Naive B cell (primary cell): ENCODE measurements around the gene IFIT1. TPM values are rescaled to one million over a fixed set of nuclear protein-coding genes. Genes with fewer than 3 reads are reported as not detected.
A peak's percentile ranks its signal among the peaks of the same experiment; 100 is the strongest.

Source experiments
- ATAC-seq, 2 donors: fragments of 150-1000 bp; cut with Tn5 transposase; 2 replicates each; pipeline ENCODE4 v1.10.0; 2021; ENCODE audit warnings: low read depth in 2 of 2, mild to moderate bottlenecking in 2 of 2, moderate library complexity in 2 of 2
- DNase-seq: peaks from one replicate; pipeline ENCODE4 v3.0.0; 2022
- H3K27ac Mint-ChIP-seq, 6 donors: one replicate each; pipeline ENCODE4 v1.8.0; 2020 to 2022; ENCODE audit warnings: mild to moderate bottlenecking in 6 of 6, mixed read lengths in 6 of 6, moderate library complexity in 5 of 6, inconsistent platforms in 2 of 6
- H3K27me3 Mint-ChIP-seq, 3 donors: one replicate each; pipeline ENCODE4 v1.8.0; 2021 to 2022; ENCODE audit warnings: mixed read lengths in 3 of 3, mild to moderate bottlenecking in 1 of 3
- H3K36me3 Mint-ChIP-seq, 2 donors: one replicate each; pipeline ENCODE4 v1.8.0; 2020 to 2022; ENCODE audit warnings: mixed read lengths in 2 of 2, inconsistent platforms in 1 of 2, mild to moderate bottlenecking in 1 of 2
- H3K4me1 Mint-ChIP-seq, 3 donors: one replicate each; pipeline ENCODE4 v1.8.0; 2020 to 2022; ENCODE audit warnings: mixed read lengths in 3 of 3, inconsistent platforms in 1 of 3, mild to moderate bottlenecking in 1 of 3, moderate library complexity in 1 of 3
- H3K4me3 Mint-ChIP-seq, 8 donors: one replicate each; pipeline ENCODE4 v1.8.0; 2020 to 2022; ENCODE audit warnings: mild to moderate bottlenecking in 8 of 8, mixed read lengths in 8 of 8, moderate library complexity in 8 of 8, inconsistent platforms in 2 of 8
- H3K9me3 Mint-ChIP-seq, 7 donors: one replicate each; pipeline ENCODE4 v1.8.0; 2020 to 2022; ENCODE audit warnings: mixed read lengths in 7 of 7, mild to moderate bottlenecking in 5 of 7, inconsistent platforms in 2 of 7, moderate library complexity in 1 of 7
- polyA plus RNA-seq, 6 donors: library from polyadenylated mRNA; unstranded; fragments of 300-500 nt; fragmentation: Illumina TruSeq; gene quantifications; one replicate each; pipeline ENCODE4 v1.2.3, GENCODE V29; 2021; ENCODE audit warnings: low read depth in 6 of 6

The IFIT1 gene
- polyA plus RNA-seq, 6 donors from 2014 or later = 1.2 to 6.7 (median 3.1) TPM

DNA sequence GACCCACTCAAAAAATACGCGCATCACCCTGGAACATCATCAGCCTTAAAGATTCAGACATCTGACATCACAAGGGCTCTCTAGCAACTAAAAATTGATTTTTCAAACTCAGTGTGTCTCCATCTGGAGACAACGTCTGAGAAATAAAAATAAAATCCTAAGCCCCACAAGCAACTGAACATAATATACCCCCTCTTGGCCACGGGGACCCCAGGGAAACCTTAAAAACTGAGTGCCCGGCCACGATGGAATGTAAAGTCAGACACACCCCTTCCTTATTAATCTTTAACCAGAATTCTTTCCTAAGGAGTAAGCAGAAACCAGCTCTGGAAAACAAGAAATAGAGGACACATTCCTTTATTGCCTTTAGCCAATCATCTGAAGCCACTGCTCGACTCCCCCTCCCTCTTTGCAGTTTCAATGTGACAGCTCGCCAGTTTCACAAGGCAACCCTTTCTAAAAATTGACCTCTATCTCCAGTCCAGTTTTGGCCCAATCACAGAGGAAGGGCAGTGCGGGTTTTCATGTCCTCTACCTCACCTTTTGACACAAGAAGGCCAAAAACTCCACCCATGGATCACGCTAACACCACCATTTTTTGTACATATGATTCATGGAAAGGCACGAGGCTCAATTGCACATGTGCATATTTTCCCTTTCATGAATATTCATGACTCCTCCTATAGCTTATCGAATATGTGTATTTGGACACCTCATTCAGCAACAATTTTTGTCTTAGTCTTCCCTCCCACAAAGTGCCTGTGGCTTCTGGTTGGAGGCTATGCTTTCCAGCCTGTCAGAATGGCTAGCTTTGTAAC, 40.4 kb upstream of the IFIT1 start:
- ATAC-seq (no peak), DNase-seq (no peak)
- Mint-ChIP-seq H3K4me1 (peaks cover 24 to 40% (median 35%) of the 10 kb centered on the region in 3 donors), H3K27ac (peak overlapping the region in 1 of 6 donors; percentile 75), H3K9me3 (peaks cover 0 to 13% (median 4%) of the 10 kb centered on the region in 7 donors), H3K36me3 (peaks cover 10 to 11% of the 10 kb centered on the region in 2 donors), H3K27me3 (no peaks in the 10 kb centered on the region), H3K4me3 (no peak overlapping the region)

DNA sequence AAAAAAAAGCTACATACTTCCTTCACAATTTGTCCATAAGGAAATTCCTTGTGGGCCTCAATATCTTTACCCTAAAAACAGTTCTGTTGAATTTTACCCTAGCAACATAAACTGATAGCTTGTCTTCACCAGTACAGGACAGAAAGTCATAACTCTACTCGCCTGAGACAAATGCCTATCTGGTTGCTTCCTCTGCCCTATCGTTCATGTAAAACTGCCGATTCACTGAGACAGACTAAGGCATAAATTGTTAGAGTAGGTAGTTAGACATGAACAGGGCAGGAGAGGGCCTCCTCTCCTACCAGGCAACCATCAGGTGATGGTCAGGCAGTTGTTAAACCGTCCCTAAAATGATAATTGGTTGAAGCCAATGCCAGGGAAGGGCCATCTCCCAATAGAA, 39.6 kb upstream of the IFIT1 start:
- no peak overlapping the region for H3K4me3 Mint-ChIP-seq
- H3K27me3 Mint-ChIP-seq = no peaks in the 10 kb centered on the region
- DNase-seq = no peak
- no peak for ATAC-seq
- H3K4me1 Mint-ChIP-seq = peaks cover 21 to 31% (median 28%) of the 10 kb centered on the region in 3 donors
- peaks cover 10 to 11% of the 10 kb centered on the region in 2 donors for H3K36me3 Mint-ChIP-seq
- no peak overlapping the region for H3K27ac Mint-ChIP-seq
- peaks cover 0 to 13% (median 4%) of the 10 kb centered on the region in 7 donors for H3K9me3 Mint-ChIP-seq

DNA sequence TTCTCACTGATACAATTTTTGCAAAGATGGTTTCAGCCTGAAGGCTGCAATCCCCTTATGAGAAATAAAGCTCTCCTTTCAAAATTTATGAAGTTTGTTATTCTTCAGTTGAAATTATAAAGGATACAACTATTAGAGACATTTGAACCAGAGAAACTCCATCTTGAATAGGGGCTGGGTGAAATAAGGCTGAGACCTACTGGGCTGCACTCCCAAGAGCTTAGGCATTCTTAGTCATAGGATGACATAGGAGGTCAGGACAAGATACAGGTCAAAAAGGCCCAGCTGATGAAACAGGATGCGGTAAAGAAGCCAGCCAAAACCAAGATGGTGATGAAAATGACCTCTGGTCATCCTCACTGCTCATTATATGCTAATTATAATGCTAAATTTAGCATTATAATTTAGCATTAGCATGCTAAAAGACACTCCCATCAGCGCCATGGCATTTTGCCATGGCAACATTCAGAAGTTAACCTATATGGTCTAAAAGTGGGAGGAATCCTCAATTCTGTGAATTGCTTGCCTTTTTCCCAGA, 37.0 kb upstream of the IFIT1 start:
- Mint-ChIP-seq H3K9me3 (peaks cover 0 to 13% (median 4%) of the 10 kb centered on the region in 7 donors), H3K4me3 (no peak overlapping the region), H3K27ac (no peak overlapping the region), H3K36me3 (peaks cover 10 to 11% of the 10 kb centered on the region in 2 donors), H3K27me3 (no peaks in the 10 kb centered on the region), H3K4me1 (peaks cover 5 to 10% (median 7%) of the 10 kb centered on the region in 3 donors)
- no peak for ATAC-seq
- DNase-seq = no peak

DNA sequence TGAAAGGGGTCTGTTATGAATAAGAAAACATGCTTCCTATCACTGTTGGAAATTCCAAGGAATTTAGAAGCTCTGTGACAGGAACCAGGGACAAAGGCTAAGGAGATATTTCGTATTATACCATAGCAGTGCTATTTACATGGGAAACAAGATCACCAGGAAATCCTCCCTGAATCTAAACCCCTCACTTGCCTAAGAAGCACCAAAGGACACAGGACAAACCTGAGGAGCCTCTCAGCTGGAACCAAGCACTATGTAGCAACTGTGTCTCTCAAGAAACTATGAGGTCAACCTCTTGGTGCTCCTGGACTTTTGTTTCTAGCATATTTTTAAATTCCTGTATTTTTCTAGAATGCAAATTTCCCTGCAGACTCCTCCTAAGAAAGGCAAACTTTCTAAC, 35.3 kb upstream of the IFIT1 start:
- Mint-ChIP-seq H3K27me3 (no peaks in the 10 kb centered on the region), H3K27ac (no peak overlapping the region), H3K4me3 (no peak overlapping the region), H3K9me3 (peaks cover 0 to 13% (median 4%) of the 10 kb centered on the region in 7 donors), H3K36me3 (peaks cover 10 to 11% of the 10 kb centered on the region in 2 donors), H3K4me1 (no peaks in the 10 kb centered on the region)
- ATAC-seq (no peak), DNase-seq (no peak)

DNA sequence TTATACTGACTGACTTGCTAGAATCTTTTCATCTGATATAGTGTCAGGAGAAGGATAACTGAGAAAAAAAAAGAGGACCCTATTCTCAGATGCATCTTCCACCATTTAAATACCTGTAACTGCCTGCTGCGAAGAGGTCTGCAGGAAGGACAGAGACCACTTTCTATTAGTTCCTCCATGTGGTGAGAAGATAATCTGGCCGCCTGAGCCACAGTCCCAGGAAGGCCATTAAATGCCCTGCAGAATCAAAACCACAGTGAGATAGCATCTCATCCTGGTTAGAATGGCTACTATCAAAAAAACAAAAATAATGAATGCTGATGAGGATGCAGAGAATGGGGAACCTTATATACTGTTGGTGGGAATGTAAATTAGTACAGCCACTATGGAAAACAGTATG, 34.4 kb upstream of the IFIT1 start:
- no peak for DNase-seq
- no peaks in the 10 kb centered on the region for H3K27me3 Mint-ChIP-seq
- H3K4me3 Mint-ChIP-seq = no peak overlapping the region
- ATAC-seq = no peak
- peaks cover 0 to 13% (median 4%) of the 10 kb centered on the region in 7 donors for H3K9me3 Mint-ChIP-seq
- H3K36me3 Mint-ChIP-seq = peaks cover 10 to 11% of the 10 kb centered on the region in 2 donors
- peak overlapping the region in 1 of 6 donors; percentile 61 for H3K27ac Mint-ChIP-seq
- no peaks in the 10 kb centered on the region for H3K4me1 Mint-ChIP-seq

DNA sequence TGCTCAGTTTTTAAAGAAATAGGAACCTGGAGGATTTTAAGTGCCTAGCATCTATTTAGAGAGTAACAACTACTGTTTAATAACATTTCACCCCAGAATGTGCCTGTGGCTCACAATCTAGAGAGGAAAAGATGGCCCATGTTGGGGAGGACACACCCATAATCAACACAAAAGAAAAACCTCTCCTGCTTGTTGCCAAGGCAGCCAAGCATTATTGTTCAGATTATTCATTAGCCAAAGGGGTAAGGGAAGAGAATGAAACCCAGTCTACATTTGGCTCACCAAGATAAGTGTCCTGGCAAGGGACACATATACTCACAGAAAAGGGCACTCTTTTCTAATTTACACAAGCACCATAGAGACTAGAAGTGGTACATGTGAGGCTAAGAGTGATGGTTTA, 32.3 kb upstream of the IFIT1 start:
- H3K27ac Mint-ChIP-seq = no peak overlapping the region
- H3K27me3 Mint-ChIP-seq = no peaks in the 10 kb centered on the region
- no peaks in the 10 kb centered on the region for H3K9me3 Mint-ChIP-seq
- ATAC-seq = no peak
- peaks cover 4 to 11% (median 5%) of the 10 kb centered on the region in 3 donors for H3K4me1 Mint-ChIP-seq
- no peak overlapping the region for H3K4me3 Mint-ChIP-seq
- H3K36me3 Mint-ChIP-seq = no peaks in the 10 kb centered on the region
- no peak for DNase-seq

DNA sequence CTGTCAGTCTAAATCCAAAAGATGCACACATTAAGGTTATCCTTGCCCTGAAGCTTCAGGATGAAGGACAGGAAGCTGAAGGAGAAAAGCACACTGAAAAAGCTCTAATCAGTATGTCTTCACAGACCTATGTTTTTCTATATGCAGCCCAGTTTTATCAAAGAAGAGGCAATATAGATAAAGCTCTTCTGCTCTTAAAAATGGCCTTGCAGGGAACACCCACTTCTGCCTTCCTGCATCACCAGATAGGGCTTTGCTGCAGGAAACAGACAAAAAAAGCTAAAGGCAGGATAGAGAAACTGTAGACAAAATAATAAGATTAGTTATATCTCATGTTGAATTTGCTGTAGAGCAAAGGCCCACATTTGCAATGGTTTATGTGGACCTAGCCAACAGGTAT, 29.5 kb upstream of the IFIT1 start:
- Mint-ChIP-seq H3K4me3 (peak overlapping the region in 1 of 8 donors; percentile 13), H3K36me3 (no peaks in the 10 kb centered on the region), H3K27me3 (no peaks in the 10 kb centered on the region), H3K9me3 (peaks cover 0 to 3% (median 0%) of the 10 kb centered on the region in 7 donors), H3K4me1 (peaks cover 4 to 11% (median 5%) of the 10 kb centered on the region in 3 donors), H3K27ac (peak overlapping the region in 2 of 6 donors; percentile 16 to 31)
- DNase-seq (no peak), ATAC-seq (no peak)

DNA sequence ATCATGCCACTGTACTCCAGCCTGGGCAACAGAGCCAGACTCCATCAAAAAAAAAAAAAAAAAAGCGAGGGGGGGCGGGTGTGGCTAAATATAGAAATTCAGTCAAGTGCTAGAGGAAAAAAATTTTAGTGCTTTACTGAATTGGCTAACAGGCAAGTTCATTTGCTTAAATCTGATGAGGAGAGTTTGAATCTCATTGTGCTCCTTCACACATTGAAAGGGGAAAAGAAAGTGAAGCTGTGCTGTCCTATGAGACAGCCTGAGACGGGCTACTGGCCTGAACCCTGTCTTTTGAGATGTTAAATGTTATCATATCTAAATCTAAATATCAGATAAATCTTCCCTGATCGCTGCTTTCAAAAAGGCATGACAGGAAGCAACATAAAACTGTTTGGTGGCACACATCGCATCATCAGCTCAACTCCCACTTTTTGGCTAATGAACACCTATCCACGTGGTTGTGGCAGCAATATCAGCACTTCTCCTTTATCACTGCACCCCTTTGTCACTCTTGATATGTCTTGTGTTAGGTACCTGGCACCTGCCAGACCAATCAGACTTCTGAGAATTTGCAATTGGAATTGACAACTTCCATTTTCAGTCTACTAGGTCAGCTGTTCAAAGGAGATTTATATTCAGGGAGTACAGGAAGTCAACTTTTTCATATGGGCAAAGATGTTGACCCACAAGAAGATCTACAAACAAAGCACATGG, 28.5 kb upstream of the IFIT1 start:
- peak overlapping the region in 4 of 6 donors; percentile 7 to 35 (median 16) for H3K27ac Mint-ChIP-seq
- peak overlapping the region in 2 of 8 donors; percentile 5 to 7 for H3K4me3 Mint-ChIP-seq
- H3K9me3 Mint-ChIP-seq = peaks cover 0 to 3% (median 0%) of the 10 kb centered on the region in 7 donors
- no peaks in the 10 kb centered on the region for H3K27me3 Mint-ChIP-seq
- H3K4me1 Mint-ChIP-seq = peaks cover 4 to 11% (median 7%) of the 10 kb centered on the region in 3 donors
- ATAC-seq (peak; percentile 42 to 64), DNase-seq (no peak)
- H3K36me3 Mint-ChIP-seq = no peaks in the 10 kb centered on the region

DNA sequence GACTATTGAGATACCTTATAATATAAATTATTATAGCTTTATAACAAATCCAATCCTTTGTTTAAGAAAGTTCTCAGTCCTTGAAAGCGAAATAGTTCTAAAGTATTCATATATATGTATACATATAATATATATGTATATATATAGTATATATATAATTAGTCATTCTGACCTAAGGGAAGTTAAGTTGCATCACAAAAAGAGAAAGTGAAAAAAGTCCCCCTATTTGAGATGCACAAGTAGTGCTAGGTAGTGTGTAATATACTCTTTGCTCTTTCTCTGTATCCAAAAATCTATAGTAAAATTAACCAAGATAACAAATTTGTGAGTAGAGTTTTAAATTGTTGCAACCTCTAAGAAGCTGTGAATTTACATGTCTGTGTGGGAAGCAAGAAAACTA, 27.9 kb upstream of the IFIT1 start:
- H3K4me3 Mint-ChIP-seq = peak overlapping the region in 1 of 8 donors; percentile 7
- no peaks in the 10 kb centered on the region for H3K36me3 Mint-ChIP-seq
- no peak for ATAC-seq
- H3K4me1 Mint-ChIP-seq = peaks cover 7 to 13% (median 11%) of the 10 kb centered on the region in 3 donors
- peak overlapping the region in 1 of 6 donors; percentile 7 for H3K27ac Mint-ChIP-seq
- peaks cover 0 to under 1% (median 0%) of the 10 kb centered on the region in 3 donors for H3K27me3 Mint-ChIP-seq
- no peak for DNase-seq
- peaks cover 0 to 3% (median 0%) of the 10 kb centered on the region in 7 donors for H3K9me3 Mint-ChIP-seq

DNA sequence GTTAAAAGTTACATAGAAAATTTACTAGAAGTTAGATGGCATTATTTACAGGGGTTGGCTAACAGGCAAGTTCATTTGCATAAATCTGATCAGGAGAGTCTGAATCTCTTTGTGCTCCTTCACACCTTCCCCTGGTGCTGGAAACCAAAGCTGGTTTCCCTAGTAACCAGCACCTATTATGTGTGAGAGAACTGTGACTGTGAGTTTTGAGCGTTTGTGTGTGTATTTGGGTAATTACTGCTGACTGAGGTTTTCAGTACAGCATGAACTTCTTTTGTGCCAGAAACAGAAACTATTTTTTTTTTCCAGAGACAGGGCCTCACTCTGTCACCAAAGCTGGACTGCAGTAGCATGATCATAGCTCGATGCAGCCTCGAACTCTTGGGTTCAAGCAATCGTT, 24.9 kb upstream of the IFIT1 start:
- no peaks in the 10 kb centered on the region for H3K36me3 Mint-ChIP-seq
- no peak for ATAC-seq
- DNase-seq = no peak
- no peak overlapping the region for H3K4me3 Mint-ChIP-seq
- H3K27me3 Mint-ChIP-seq = peaks cover 0 to 5% (median 0%) of the 10 kb centered on the region in 3 donors
- H3K4me1 Mint-ChIP-seq = peaks cover 8 to 14% (median 11%) of the 10 kb centered on the region in 3 donors
- no peak overlapping the region for H3K27ac Mint-ChIP-seq
- H3K9me3 Mint-ChIP-seq = peaks cover 0 to 3% (median 0%) of the 10 kb centered on the region in 7 donors

DNA sequence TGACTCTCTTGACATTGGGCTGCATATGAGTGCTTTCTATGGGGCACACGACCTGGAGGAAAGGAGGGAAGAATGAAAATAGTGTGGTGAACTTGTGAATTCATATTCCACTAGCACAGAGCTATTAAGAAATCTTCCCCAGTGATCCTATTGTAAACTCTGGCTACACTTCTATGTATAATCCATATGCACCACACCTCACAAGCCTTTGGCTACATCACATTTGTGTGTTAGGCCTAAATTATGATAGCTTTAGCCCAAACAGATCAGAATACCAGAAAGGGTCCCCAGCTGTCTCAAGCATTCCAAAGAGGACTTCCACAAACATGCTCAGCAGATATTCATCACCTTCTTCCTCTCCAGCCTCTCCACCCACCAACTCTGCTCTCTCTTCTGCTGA, 24.3 kb upstream of the IFIT1 start:
- peaks cover 8 to 14% (median 10%) of the 10 kb centered on the region in 3 donors for H3K4me1 Mint-ChIP-seq
- ATAC-seq (no peak), DNase-seq (no peak)
- H3K27ac Mint-ChIP-seq = peak overlapping the region in 1 of 6 donors; percentile 53
- no peak overlapping the region for H3K4me3 Mint-ChIP-seq
- H3K27me3 Mint-ChIP-seq = peaks cover 0 to 6% (median 0%) of the 10 kb centered on the region in 3 donors
- H3K9me3 Mint-ChIP-seq = peaks cover 0 to 3% (median 0%) of the 10 kb centered on the region in 7 donors
- no peaks in the 10 kb centered on the region for H3K36me3 Mint-ChIP-seq

DNA sequence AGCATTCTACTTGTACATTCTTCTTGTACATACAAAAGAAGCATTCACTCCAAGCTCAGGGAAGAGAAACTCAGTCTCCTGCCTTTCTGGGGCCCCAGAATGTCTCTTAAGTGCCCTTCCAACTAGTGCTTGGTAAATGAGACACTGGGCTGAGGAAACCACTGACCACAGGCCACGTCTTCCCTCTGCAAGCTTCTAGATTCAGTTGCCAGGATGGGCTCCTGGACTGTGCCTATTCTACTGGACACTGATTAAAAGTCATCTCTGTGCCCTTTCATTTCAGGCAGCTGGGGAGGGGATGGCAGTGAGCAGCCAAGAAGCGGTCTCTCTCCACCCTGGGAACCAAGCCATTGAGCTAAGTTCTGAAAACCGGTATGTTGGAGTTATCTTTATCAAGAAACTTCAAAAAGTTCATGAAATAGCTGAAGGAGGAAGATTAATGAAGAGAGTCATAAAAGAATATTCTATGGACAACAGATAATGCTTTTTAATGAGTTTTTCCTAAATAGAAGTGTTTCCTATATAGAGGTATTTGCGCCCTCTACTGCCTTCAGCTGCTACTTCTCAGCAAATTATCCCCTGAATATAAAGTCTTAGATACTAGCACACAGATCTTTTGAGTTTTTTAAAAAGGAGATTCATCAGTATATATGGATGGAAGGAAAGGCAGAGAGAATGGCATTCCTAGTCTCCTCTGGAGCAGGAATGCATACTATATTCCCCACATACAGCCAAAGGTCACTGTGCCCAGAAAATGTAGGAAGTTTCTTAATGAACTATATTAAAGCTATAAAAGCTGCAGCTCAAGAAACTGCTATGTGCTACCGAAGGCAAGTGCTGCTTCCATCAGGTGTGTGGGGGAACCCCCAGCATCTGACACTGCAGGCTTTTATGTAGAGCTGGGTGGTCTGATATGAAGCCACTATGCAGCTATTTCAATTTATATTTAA, 23.0 kb upstream of the IFIT1 start:
- Mint-ChIP-seq H3K27me3 (peaks cover 0 to 6% (median 0%) of the 10 kb centered on the region in 3 donors), H3K4me3 (no peak overlapping the region), H3K9me3 (peaks cover 0 to 3% (median 0%) of the 10 kb centered on the region in 7 donors), H3K36me3 (no peaks in the 10 kb centered on the region), H3K4me1 (peaks cover 0 to 9% (median 7%) of the 10 kb centered on the region in 3 donors), H3K27ac (no peak overlapping the region)
- ATAC-seq (no peak), DNase-seq (no peak)
